Measurements from ENCODE around the gene IKZF5.

Gene IKZF5

DNA sequence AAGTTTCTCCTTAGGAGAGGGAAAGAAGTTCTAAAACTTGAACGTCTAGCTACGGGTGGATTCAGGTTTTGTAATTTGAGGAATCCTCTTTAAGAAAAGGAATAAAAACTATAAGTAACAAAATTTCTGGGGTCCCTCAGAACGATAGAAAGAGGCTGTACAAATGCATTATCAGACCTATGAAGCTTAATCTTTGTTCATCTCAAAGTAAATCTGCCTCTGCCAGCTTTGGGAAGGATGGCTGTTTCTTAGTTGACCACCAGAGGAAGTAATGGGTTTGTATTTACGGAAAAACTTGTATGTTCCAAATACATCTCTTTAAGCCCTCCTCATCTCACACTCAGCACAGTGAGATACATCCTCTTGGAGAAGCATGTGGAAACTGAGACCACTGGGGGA is 27.5 kb downstream of the IKZF5 start:
- peak in 1 of 3 donors; percentile 0 for DNase-seq (ENCODE audit: low read depth in 3 of 3)

DNA sequence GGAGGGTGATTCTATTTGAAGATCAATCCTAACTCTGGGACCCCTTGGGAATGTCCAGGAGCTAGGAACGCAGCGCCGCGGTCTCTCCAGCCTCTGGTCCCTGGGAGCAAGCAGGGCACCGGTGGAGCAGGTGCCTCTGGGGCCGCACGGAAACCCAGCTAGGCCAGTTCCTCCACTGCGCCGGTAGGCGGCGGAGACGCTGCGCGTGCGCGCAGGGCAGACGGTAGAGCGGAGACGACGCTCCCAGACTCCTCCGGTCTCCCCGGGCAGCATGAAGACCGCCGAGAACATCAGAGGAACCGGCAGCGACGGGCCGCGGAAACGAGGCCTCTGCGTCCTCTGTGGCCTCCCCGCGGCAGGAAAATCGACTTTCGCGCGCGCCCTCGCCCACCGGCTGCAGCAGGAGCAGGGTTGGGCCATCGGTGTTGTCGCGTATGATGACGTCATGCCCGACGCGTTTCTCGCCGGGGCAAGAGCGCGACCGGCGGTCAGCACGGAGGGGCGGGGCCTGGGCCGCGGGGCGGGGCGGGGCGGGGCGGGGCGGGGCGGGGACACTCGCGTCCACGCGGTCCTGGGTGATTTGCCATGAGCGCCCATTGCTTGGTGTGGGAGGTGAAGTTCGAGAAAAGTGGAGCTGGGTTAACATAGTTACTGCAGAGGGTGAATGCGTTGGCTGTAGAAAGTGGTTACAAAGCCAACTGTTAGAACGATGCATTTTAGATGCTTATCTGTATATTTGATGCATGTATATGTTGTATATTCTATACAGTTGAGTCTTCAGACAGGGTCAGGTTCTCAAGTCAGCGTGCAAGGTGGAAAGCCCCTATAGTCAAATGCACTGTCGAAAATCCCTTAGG is 28.2 kb downstream of the IKZF5 start, which contains the start of gene PSTK:
PSTK (plus strand) TSS at position 193 of the 857 bp plus-strand sequence; CDS start at position 272, 79 bp downstream.
- DNase-seq (ENCODE audit: low read depth in 3 of 3): peak; percentile 78 to 87 (median 83)

DNA sequence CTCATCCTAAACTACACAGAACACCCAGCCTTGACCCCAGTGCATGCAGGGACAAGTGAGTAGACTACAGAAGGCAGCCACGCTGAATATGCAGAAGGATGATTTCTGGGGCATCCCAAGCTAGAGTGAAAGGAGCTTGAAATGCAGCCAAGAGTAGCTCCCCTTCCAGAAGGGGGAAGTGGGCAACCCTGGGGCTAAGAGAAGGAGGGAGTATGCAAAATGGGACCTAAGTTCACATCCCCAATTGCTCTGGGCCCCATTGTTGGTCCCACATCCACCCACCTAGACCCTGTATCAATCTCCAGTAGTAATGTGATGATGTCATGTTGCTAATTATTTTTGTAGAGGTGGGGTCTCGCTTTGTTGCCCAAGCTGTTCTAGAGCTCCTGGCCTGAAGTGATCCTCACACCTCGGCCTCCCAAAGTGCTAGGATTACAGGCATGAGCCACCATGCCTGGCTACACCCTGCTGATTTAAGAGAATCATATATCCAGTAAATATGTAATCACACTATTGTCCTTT is 34.0 kb downstream of the IKZF5 start:
- no peak for DNase-seq (ENCODE audit: low read depth in 3 of 3)

DNA sequence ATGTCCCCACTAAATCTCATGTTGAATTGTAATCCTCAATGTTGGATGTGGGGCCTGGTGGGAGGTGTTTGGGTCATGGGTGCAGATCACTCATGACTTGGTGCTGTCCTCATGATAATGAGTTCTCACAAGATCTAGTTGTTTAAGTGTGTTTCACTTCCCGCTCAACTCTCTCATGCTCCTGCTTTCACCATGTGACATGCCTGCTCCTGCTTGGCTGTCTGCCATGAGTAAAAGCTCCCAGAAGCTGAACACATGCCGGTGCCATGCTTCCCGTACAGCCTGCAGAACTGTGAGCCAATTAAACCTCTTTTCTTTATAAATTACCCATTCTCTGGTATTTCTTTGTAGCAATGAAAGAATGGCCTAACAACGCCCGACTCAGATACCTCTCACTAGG is 34.6 kb downstream of the IKZF5 start:
- no peak for DNase-seq (ENCODE audit: low read depth in 3 of 3)

DNA sequence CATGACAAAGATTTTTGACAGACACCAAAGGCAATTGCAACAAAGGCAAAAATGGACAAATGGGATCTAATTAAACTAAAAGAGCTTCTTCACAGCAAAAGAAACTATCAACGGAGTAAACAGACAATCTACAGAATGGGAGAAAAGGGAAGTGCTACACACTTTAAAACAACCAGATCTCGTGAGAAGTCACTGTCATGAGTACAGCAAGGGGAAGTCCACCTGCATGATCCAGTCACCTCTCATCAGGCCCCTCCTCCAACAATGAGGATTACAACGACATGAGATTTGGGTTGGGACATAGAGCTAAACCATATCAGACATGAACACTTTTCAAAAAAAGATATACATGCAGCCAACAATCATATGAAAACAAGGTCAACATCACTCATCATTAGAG is 39.9 kb downstream of the IKZF5 start:
- no peak for DNase-seq (ENCODE audit: low read depth in 3 of 3)

DNA sequence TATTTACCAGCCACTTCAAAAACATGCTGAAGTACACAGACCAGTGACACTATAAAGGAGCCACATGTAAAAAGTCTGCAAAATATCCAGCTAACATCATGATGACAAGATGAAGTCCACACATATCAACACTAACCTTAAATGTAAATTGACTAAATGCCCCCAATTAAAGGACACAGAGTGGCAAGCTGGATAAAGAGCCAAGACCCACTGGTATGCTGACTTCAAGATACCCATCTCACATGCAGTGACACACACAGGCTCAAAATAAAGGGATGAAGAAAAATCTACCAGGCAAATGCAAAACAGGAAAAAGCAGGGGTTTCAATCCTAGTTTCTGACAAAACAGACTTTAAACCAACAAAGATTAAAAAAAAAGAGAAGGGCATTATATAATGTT is 41.7 kb downstream of the IKZF5 start:
- DNase-seq (ENCODE audit: low read depth in 3 of 3): no peak

DNA sequence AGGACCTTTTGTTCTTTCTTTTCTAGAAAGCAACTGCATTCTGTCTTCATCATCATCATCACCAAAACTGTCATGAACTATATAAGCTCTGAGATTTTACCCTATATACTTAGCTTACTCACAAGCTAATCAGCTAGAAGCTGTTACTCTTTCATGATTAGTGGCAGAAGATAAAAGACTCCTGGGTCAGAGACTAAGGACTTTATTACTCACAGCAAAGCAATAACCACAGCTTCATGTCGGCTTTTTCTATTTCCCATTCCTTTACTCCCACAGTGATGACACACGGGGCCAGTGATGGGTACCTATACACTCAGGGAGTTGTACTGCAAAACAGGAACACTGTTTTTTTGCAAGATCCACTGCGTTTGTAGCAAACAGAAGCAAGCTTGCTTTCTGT is 46.2 kb downstream of the IKZF5 start:
- DNase-seq (ENCODE audit: low read depth in 3 of 3): no peak

DNA sequence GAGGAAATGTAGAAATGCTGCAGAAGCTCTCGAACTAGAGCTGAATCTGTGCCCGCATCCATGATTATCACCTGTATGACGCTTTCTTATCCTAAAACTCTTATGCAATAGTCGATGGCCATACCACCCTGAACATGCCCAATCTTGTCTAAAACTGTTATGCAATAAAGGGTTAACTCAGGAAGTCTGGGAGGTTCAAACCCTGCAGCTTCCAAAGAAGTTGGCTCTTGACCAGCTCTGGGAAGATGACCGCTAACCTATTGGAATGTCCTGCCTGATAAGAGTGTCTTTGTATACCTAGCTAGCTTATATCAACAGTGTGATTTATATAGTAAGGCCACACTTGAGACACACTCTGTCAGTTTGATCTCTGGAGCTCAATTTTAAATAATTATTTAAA is 51.1 kb downstream of the IKZF5 start:
- no peak for DNase-seq (ENCODE audit: low read depth in 3 of 3)

DNA sequence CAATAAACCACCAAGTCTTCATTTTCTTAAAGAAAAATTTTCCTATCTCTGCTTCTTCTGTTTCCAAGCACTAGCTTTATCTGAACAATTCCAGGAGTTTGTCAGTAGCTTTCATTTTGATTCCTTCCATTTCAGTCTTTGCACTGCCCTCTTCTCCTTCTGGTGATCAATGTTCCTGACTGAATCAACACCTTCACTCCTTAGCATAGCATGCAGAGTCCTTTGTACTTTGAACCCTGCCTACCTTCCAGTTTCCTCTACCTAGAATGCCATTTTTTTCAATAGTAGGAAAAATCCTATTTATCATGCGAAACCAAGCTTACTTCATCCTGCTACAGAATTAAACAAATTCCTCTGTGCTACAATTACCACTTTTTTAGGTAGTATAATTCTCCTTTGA is 52.7 kb downstream of the IKZF5 start:
- DNase-seq (ENCODE audit: low read depth in 3 of 3): no peak

DNA sequence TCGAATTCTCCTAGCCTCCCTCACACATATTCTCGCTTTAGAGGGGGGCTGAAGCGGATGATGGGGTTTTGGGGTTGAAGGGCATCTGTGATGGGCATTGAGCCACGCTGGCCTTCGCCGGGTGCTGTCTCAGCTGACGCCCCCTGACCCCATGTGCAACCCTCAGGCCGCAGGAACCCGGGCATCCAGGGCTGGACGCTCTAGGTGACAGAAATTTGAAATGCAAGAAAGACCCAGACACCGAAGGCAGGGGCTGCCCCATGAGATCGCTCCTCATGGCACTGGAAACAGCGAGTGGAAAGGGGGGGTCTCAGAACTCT is 53.9 kb downstream of the IKZF5 start:
- no peak for DNase-seq (ENCODE audit: low read depth in 3 of 3)

DNA sequence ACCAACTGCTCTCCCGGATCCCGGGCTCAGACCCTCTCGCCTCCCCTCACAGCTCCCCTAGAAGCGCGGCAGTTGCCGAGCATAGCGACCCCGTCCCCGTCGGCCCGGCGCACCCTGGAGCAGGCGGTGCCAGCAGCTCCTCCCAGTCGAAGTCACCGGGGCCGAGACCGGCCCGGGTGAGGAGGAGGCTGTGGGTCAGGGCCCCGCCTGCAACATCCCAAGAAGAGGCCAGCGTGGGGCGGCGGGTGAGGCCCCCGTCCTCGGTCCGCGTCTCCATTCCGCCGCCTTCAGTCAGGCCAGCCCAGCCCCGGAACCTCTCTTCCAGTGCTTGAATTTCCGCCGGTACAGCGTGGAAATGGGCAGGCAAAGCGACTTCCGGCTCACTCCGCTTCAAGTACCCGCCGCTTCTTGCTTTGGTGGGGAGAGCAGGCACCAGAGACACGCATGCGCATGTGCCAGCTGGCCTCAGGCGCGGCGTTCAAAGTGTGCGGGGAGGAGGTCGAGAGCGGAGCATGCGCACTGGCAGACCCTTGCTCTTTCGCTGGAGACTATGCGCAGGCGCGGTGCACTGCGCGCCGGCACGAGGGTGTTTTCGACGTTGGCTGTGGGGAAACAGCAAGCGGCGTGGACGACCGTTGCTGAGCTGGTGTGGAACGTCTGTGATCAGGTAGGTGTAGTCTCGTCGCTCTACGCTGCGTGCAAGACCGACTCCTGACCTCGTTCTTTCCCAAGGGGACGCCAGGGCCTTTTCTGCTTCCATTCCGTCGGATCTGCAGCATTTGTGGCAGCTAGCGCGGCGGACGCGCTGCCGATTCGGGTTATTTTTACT is 54.5 kb downstream of the IKZF5 start, which contains the start of gene C10orf88:
C10orf88 (minus strand) TSS at position 326 of the 829 bp plus-strand sequence; CDS start at position 277, 49 bp downstream.
- peak; percentile 93 to 97 (median 95) for DNase-seq (ENCODE audit: low read depth in 3 of 3)

DNA sequence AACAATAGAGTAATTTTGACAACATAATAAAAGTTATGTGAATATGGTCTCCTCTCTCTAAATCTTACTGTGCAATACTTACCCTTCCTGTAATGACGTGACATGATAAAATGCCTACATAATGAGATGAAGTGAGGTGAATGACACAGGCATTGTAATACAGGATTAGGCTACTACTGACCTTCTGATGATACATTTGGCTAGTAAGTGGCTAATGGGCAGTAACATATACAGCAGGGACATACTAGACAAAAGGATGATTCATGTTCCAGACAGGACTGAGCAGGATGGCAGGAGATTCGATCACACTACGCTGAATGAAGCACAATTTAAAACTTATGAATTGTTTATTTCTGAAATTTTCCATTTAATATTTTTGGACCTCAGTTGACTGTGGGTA is 59.3 kb downstream of the IKZF5 start:
- DNase-seq (ENCODE audit: low read depth in 3 of 3): no peak

Data from stimulated activated CD4-positive, alpha-beta T cell treated with anti-CD3 and anti-CD28 coated beads, TNF-alpha, amount 100 ng/mL, for 48 hours (primary cell).